HEK293 (cell line): ENCODE data around the gene POTEH.
"Not testable (repeated sequence)": the region's sequence is repeated elsewhere in the genome, so short reads cannot be mapped to it uniquely, and the experiment has no call there.

ENCODE experiments used
- CTCF ChIP-seq: fragments of 450-650 bp; formaldehyde crosslinking; IDR thresholded peaks from 2 replicates; pipeline ENCODE4 v1.5.1; 2016; ENCODE audit warnings: missing biosample characterization, missing genetic modification characterization
- REST ChIP-seq: fragments of 450-650 bp; formaldehyde crosslinking; IDR thresholded peaks from 2 replicates; pipeline ENCODE4 v1.5.1; 2016; ENCODE audit warnings: missing biosample characterization, missing genetic modification characterization
- ZNF23 ChIP-seq: fragments of 450-650 bp; formaldehyde crosslinking; IDR thresholded peaks from 2 replicates; pipeline ENCODE4 v1.5.1; 2016; ENCODE audit warnings: missing biosample characterization, missing genetic modification characterization, borderline replicate concordance

GRCh38 chr22:15747636-15748323 is 58.0 kb downstream of the POTEH start:
- not testable (repeated sequence) for TF ChIP-seq CTCF (tag by site-specific recombination); ZNF23; REST (tag by site-specific recombination)
